HG02763 (cell line): Measurements from ENCODE around the gene SIGLEC10.
A peak's percentile ranks its signal among the peaks of the same experiment; 100 is the strongest.

Source experiments
- ATAC-seq: cut with Tn5 transposase; IDR thresholded peaks from one replicate; pipeline ENCODE4 v1.9.1; 2021; ENCODE audit warnings: mild to moderate bottlenecking, moderate library complexity; ENCODE audit not compliant: unreplicated experiment

SIGLEC10 gene

DNA sequence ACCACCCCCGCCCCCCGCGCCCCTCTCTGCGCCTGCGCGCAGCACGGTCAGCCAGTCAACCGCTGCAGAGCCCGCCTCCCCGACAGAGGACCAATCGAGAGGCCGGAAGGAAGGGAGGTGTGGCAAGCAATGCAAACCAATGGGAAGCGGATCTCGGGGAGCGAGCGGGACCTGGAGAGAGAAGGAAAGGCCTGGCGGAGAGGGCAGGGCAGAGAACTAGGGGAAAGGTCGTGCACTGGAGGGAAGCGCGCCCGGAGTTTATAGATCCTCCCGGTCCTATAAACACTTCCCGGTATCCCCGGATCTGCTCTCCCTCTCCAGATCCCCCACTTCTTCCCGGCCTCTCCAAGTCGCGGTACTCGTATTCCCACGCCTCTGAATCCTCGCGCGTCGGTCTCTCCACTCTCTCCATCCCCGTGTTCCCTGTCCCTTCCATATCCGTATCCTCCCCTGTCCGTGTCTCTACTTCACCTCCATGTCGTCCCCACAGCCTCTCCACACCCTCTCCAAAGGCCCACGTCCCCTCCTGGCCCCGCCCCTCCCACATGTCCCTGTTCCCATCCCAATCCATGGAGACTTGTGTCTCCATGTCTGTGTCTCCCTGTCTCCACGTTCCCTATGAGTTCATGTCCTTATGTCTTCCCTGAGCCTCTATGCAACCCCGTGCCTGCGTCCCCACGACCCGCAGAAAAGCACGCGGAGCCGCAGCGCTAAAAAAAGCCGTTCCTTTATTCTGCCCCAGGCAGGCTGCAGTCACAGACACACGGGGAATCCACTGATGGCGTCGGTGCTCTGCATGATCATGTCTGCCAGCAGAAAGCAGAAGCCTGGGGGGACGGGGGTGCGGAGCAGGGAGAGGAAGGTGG, 50.8 kb downstream of the SIGLEC10 start:
- ATAC-seq: peak; percentile 58

DNA sequence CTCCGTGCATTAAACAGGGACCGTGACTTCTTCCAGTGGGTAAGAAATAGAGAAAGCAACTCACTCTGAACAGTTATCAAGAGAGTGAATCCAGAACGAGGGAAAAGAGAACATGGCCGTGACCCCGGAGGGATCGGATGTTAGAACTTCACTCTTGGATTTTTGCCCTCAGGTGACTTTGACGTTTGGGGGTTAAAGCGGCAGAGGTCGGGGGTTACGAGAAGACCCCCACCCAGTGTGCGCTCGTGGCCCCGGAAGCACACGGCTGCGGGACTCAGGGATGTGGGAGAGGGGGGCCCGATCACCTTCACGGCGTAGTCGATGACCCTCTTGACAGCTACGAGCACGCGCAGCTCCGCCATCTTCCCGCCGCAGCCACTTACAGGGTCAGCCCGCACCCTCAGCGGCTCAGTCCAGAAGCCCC, 51.5 kb downstream of the SIGLEC10 start, which contains the start of gene ETFB:
Gene ETFB, minus strand, starts transcription at position 424 of the 424 bp plus-strand sequence. Its CDS starts 62 bp downstream, at position 362.
- ATAC-seq: no peak

- ATAC-seq: no peak
Observed at GRCh38 chr19:51365211-51365964, 52.1 kb downstream of the SIGLEC10 start.

- no peak for ATAC-seq
Observed at GRCh38 chr19:51364200-51365106, 53.0 kb downstream of the SIGLEC10 start.

GRCh38 chr19:51361239-51361638, 56.2 kb downstream of the SIGLEC10 start:
- no peak for ATAC-seq
